ENCODE data around the gene HMGN2.

The HMGN2 gene

GRCh38 chr1:26478159-26478558, 5.9 kb downstream of the HMGN2 start:
- no peak for DNase-seq (ENCODE audit: extremely low read depth, insufficient read length)
- Histone ChIP-seq H3K27me3 (replicated peaks; ENCODE audit: control insufficient read depth, insufficient read depth, low read length) (no peaks in the 10 kb centered on the region), H3K36me3 (ENCODE audit: control insufficient read depth, insufficient read depth, low read length) (peaks cover 18% of the 10 kb centered on the region), H3K4me3 (replicated peaks; ENCODE audit: low read depth, low read length) (no peak overlapping the region)
- no peak for TF ChIP-seq CTCF (IDR thresholded peaks at IDR 0.05; ENCODE audit: insufficient read depth, low read length, poor library complexity, severe bottlenecking)

GRCh38 chr1:26478988-26479387, 6.7 kb downstream of the HMGN2 start:
- no peak overlapping the region for H3K4me3 ChIP-seq (replicated peaks; ENCODE audit: low read depth, low read length)
- H3K36me3 ChIP-seq (ENCODE audit: control insufficient read depth, insufficient read depth, low read length) = peaks cover 16% of the 10 kb centered on the region
- no peak for DNase-seq (ENCODE audit: extremely low read depth, insufficient read length)
- H3K27me3 ChIP-seq (replicated peaks; ENCODE audit: control insufficient read depth, insufficient read depth, low read length) = no peaks in the 10 kb centered on the region
- no peak for TF ChIP-seq CTCF (IDR thresholded peaks at IDR 0.05; ENCODE audit: insufficient read depth, low read length, poor library complexity, severe bottlenecking)

GRCh38 chr1:26482921-26483320, 10.7 kb downstream of the HMGN2 start:
- no peak for DNase-seq (ENCODE audit: extremely low read depth, insufficient read length)

GRCh38 chr1:26483980-26484379, 11.7 kb downstream of the HMGN2 start:
- no peak for DNase-seq (ENCODE audit: extremely low read depth, insufficient read length)
- Histone ChIP-seq H3K4me3 (replicated peaks; ENCODE audit: low read depth, low read length) (no peak overlapping the region), H3K27me3 (replicated peaks; ENCODE audit: control insufficient read depth, insufficient read depth, low read length) (no peaks in the 10 kb centered on the region), H3K36me3 (ENCODE audit: control insufficient read depth, insufficient read depth, low read length) (no peaks in the 10 kb centered on the region; the same call in 1 of the 2 replicates)
- TF ChIP-seq CTCF (IDR thresholded peaks at IDR 0.05; ENCODE audit: insufficient read depth, low read length, poor library complexity, severe bottlenecking) = no peak

More at GRCh38 chr1:26482921-26483320, 10.7 kb downstream of the HMGN2 start:
- no peak for TF ChIP-seq CTCF (IDR thresholded peaks at IDR 0.05; ENCODE audit: insufficient read depth, low read length, poor library complexity, severe bottlenecking)
- no peaks in the 10 kb centered on the region for H3K27me3 ChIP-seq (replicated peaks; ENCODE audit: control insufficient read depth, insufficient read depth, low read length)
- H3K4me3 ChIP-seq (replicated peaks; ENCODE audit: low read depth, low read length) = no peak overlapping the region
- H3K36me3 ChIP-seq (ENCODE audit: control insufficient read depth, insufficient read depth, low read length) = no peaks in the 10 kb centered on the region; the same call in 1 of the 2 replicates

GRCh38 chr1:26490155-26490554, 17.9 kb downstream of the HMGN2 start:
- Histone ChIP-seq H3K27me3 (replicated peaks; ENCODE audit: control insufficient read depth, insufficient read depth, low read length) (no peaks in the 10 kb centered on the region), H3K4me3 (replicated peaks; ENCODE audit: low read depth, low read length) (no peak overlapping the region), H3K36me3 (ENCODE audit: control insufficient read depth, insufficient read depth, low read length) (no peaks in the 10 kb centered on the region)
- TF ChIP-seq CTCF (IDR thresholded peaks at IDR 0.05; ENCODE audit: insufficient read depth, low read length, poor library complexity, severe bottlenecking) = no peak
- DNase-seq (ENCODE audit: extremely low read depth, insufficient read length) = no peak

- Histone ChIP-seq H3K4me3 (replicated peaks; ENCODE audit: low read depth, low read length) (no peak overlapping the region), H3K27me3 (replicated peaks; ENCODE audit: control insufficient read depth, insufficient read depth, low read length) (no peaks in the 10 kb centered on the region), H3K36me3 (ENCODE audit: control insufficient read depth, insufficient read depth, low read length) (no peaks in the 10 kb centered on the region)
- no peak for DNase-seq (ENCODE audit: extremely low read depth, insufficient read length)
- TF ChIP-seq CTCF (IDR thresholded peaks at IDR 0.05; ENCODE audit: insufficient read depth, low read length, poor library complexity, severe bottlenecking) = no peak
Observed at GRCh38 chr1:26493267-26493666, 21.0 kb downstream of the HMGN2 start.
